Thyroid gland (tissue), 4 donors: ENCODE results near the gene MIEF1.

Source experiments
- CTCF ChIP-seq, 6 experiments: fragments of 200-600 bp in 3 of 6; fragments of 450-650 bp in 3 of 6; sonication (generic) in 3 of 6; IDR thresholded peaks; one replicate each; pipeline ENCODE4 v1.5.1; 2016 to 2019; ENCODE audit warnings: antibody characterized with exemption in 6 of 6, mild to moderate bottlenecking in 2 of 6, inconsistent platforms in 1 of 6, moderate library complexity in 1 of 6
- POLR2A ChIP-seq, 2 donors: fragments of 450-650 bp; IDR thresholded peaks; one replicate each; pipeline ENCODE4 v1.6.1; 2017; ENCODE audit warnings: antibody characterized with exemption in 2 of 2, mild to moderate bottlenecking in 2 of 2, moderate library complexity in 1 of 2

DNA sequence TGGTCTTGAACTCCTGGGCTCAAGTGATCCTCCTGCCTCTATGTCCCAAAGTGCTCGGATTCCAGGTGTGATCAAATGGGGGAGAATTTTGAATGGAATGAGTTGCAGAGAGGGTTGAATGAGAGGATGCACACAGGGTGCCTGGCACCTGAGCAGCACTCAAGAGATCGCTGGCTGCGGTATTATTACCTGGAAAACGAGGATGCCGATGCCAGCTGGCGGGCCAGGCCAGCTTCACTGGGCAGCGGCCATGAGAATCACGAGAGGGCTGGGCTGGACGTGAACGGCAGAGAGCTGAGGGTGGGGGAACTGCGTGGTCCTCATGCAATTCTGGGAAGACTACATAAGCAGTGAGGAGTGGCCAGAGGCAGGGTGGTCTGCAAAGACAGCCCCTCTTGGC, 42.4 kb upstream of the MIEF1 start:
- TF ChIP-seq CTCF (IDR thresholded peaks at IDR 0.05) (no peak), POLR2A (IDR thresholded peaks at IDR 0.05) (no peak)
